Heart left ventricle (tissue), 16 donors: Measurements from ENCODE around the gene SPATC1L. TPM values are rescaled to one million over a fixed set of nuclear protein-coding genes. Genes with fewer than 3 reads are reported as not detected.

Experiments
- ATAC-seq, 4 donors: fragments of 200-7000 bp; cut with Tn5 transposase; one replicate each; pipeline ENCODE4 v1.9.1; 2020 to 2022; ENCODE audit warnings: moderate library complexity in 4 of 4, mild to moderate bottlenecking in 3 of 4, moderate number of reproducible peaks in 1 of 4
- DNase-seq, 5 donors: peaks; one replicate each; pipeline ENCODE4 v3.0.0-alpha.2; 2020
- H3K27ac ChIP-seq, 12 donors: fragments of 200-600 bp; sonication (generic) in 4 of 12; one replicate each; pipeline versions ENCODE4 v1.5.0 to v1.8.0; 2016 to 2022; ENCODE audit warnings: mild to moderate bottlenecking in 2 of 12
- H3K27me3 ChIP-seq, 9 donors: fragments of 200-600 bp; sonication (generic) in 2 of 9; one replicate each; pipeline versions ENCODE4 v1.5.1 to v1.8.0; 2016 to 2022; ENCODE audit warnings: mild to moderate bottlenecking in 3 of 9
- H3K36me3 ChIP-seq, 9 donors: fragments of 200-600 bp; sonication (generic) in 2 of 9; one replicate each; pipeline versions ENCODE4 v1.5.0 to v1.8.0; 2018 to 2022; ENCODE audit warnings: mild to moderate bottlenecking in 2 of 9
- H3K4me1 ChIP-seq, 12 donors: fragments of 200-600 bp; sonication (generic) in 4 of 12; one replicate each; pipeline versions ENCODE4 v1.5.0 to v1.8.0; 2016 to 2022; ENCODE audit warnings: mild to moderate bottlenecking in 3 of 12
- H3K4me3 ChIP-seq, 12 donors: fragments of 200-600 bp; sonication (generic) in 4 of 12; one replicate each; pipeline versions ENCODE4 v1.5.0 to v1.8.0; 2017 to 2022; ENCODE audit warnings: mild to moderate bottlenecking in 9 of 12, moderate library complexity in 4 of 12
- H3K9me3 ChIP-seq, 12 donors: fragments of 200-600 bp; sonication (generic) in 4 of 12; one replicate each; pipeline versions ENCODE4 v1.5.0 to v1.8.0; 2016 to 2022; ENCODE audit warnings: mild to moderate bottlenecking in 1 of 12
- POLR2A ChIP-seq, 2 donors: fragments of 450-650 bp; IDR thresholded peaks; one replicate each; pipeline ENCODE4 v1.6.1; 2017; ENCODE audit warnings: antibody characterized with exemption in 2 of 2, mild to moderate bottlenecking in 2 of 2, moderate library complexity in 2 of 2
- WGBS, 4 donors: extraction: QIAGEN DNeasy Blood & Tissue Kit in 2 of 4; methylation state at CpG; one replicate each; pipeline versions ENCODE4 v1.1.5 to v1.1.7; 2013 to 2018; 5-methylcytosine and 5-hydroxymethylcytosine counted together
- intact Hi-C, 10 donors: fragments of 100-400 bp; cut with DNase I; formaldehyde crosslinking; loops; one replicate each; pipeline versions ENCODE4 v1.11.1 to v1.14.2; 2022
- polyA plus RNA-seq, 2 donors: library from polyadenylated mRNA; stranded (reverse); fragments of 200-250 nt; gene quantifications; one replicate each; pipeline ENCODE4 v1.2.3, GENCODE V29; 2013
- total RNA-seq, 9 donors: library from RNA; depleted of rRNA in 2 of 9; stranded (reverse); fragments of >200 nt in 2 of 9; fragmentation: NEBNext Ultra II Directional in 3 of 9; extraction: Animal tissue kit (Norgen Biotek cat#: 25700) in 3 of 9; gene quantifications; one replicate each; pipeline versions ENCODE4 v1.1.0 to v1.2.4, GENCODE V29; 2016 to 2023
- TF ChIP-seq, protein P1 (sequence below), 12 donors: fragments of 200-600 bp; sonication (generic) in 4 of 12; IDR thresholded peaks; one replicate each; pipeline versions ENCODE4 v1.5.0 to v1.8.0; 2018 to 2022; ENCODE audit warnings: antibody characterized with exemption in 12 of 12, mild to moderate bottlenecking in 5 of 12
- donor health status: ischemic (EF 13 %, LVEDD 7.1; RV severe dilation, severe dysfunction).
- donor health status: healthy with polysubstance abuse.
- donor health status: DM: no; HTN: yes; CAD: no.
- donor health status: DM: no; HTN: no; CAD: no.
- donor health status: ischemic (EF 25% LVEDD 6.9; RV normal size, moderate dysfunction).
- donor health status: ischemic (EF 25% LVEDD 5.7; RV mildly dilated, moderate dysfunction).
- donor health status: healthy.
- donor health status: DM: yes; HTN: yes; CAD: no.
- donor health status: ischemic (EF 35%, LVEDD 5.7; RV mildly dilated, moderate dysfunction).
- donor health status: nonischemic (EF 11% LVEDD 7.7; RV severe dilation, severe dysfunction).
- donor health status: DM: yes; HTN: yes; CAD: no.
- donor health status: PGD.
- donor health status: ischemic (EF 29% LVEDD 5.4; RV normal size, mild dysfunction).
- donor health status: nonischemic (EF 23%, LVEDD 6.1; RV moderate dilation, normal function).

Gene SPATC1L
- total and polyA plus RNA-seq, 11 donors, result 4.9 to 16.8 (median 10.6) TPM

DNA sequence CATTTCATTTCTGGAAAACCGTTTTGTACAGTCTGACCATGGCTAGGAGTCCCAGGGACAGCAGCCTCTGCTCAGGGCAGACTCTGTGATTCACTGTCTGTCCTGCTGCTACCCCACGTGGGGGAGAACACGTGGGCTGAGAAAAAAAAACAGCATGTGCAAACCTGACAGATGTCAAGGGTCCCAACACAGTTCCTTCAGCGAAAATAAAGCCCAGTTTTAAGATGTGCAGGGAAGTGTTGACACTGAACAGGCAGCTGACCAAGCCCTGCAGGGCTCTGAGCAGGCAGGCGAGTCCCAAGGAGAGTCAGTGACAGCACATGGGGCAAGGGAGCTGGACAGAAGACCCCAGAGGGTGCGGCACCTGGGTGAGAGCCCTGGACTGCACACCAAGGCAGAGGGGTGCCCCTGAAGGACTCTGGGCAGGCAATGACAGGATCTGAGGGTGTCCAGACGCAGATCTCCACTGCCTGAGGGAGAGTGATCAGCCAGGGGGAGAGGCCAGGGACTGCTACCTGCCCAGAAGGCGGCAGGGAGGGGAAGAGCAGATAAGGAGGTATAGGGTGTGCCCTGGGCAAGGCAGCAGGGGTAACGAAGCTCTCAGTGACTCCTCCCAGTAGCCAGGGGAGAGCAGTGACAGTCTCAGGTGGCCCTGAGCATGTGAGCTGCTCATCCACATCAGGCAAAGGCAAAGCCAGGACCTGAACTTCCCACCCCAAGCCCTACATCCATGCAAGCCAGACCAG lies 5.1 kb upstream of the SPATC1L start:
- Histone ChIP-seq H3K4me1 (peaks cover 6 to 43% (median 23%) of the 10 kb centered on the region in 12 donors), H3K27me3 (no peaks in the 10 kb centered on the region), H3K27ac (peak overlapping the region; percentile 68 to 96 (median 85)), H3K9me3 (no peaks in the 10 kb centered on the region), H3K36me3 (peaks cover 0 to 34% (median 22%) of the 10 kb centered on the region in 9 donors), H3K4me3 (no peak overlapping the region)
- 58 to 71% (median 64%) methylated on average over 9 of the region's 9 CpGs for WGBS, 4 donors
- DNase-seq (peak in 2 of 5 donors; percentile 44 to 51), ATAC-seq (peak in 3 of 4 donors; percentile 5 to 25 (median 15))
- TF ChIP-seq, protein P1, sequence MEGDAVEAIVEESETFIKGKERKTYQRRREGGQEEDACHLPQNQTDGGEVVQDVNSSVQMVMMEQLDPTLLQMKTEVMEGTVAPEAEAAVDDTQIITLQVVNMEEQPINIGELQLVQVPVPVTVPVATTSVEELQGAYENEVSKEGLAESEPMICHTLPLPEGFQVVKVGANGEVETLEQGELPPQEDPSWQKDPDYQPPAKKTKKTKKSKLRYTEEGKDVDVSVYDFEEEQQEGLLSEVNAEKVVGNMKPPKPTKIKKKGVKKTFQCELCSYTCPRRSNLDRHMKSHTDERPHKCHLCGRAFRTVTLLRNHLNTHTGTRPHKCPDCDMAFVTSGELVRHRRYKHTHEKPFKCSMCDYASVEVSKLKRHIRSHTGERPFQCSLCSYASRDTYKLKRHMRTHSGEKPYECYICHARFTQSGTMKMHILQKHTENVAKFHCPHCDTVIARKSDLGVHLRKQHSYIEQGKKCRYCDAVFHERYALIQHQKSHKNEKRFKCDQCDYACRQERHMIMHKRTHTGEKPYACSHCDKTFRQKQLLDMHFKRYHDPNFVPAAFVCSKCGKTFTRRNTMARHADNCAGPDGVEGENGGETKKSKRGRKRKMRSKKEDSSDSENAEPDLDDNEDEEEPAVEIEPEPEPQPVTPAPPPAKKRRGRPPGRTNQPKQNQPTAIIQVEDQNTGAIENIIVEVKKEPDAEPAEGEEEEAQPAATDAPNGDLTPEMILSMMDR (IDR thresholded peaks at IDR 0.05), result no peak
- intact Hi-C loops, result loop anchor here in 4 of 10 donors (2.0 to 5.0 kb wide), 3 partner anchors 33 to 39 kb away; partner anchors contain the start of gene LSS (in 2 of the 4)

DNA sequence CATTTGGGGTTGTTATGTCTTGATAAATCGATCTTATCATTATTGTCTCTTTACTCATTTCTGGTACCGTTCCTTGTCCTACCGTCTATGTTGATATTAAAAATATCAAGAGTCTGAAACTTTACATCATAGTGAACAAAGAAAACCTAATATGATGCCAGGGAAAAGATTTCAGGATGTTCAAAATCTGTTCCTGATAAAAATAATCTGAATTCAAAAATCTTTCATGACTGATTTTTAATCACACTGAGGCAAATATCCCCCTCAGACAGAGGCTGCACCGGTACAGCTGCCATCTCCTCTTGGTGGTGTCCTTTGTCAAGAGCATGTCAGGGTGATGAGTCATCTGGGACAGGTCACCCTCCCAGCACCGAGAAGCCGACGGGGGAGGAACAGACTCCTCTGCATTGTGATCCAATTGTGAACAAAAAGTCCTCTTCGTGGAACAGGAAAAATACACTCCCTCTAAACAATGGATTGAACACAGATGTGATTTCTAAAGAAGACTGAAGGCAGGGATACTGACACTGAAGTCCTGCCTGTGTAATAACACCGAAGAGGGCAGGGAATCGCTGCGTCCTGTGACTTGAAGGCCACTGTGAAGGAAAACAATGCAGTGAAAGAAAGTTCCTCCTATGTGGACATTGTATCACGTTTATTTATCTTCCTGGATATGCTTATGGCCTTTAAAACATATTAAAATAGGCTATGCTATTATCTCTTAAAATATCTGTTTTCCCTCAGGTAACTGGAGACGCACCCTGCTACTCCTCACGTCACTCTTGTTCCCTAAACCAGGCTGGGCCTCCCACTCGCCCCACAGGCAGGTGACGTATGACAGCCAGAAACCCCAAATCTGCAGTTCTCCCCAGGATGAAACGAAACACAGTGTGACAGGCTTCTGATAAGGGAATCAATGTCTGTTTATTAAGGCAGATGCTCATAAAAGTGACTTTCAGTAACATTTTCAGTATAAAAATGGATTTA lies 4.3 kb upstream of the SPATC1L start:
- WGBS, 4 donors, result 35 to 40% (median 37%) methylated on average over 17 of the region's 17 CpGs
- peak; percentile 67 to 86 (median 74) for DNase-seq
- no peaks in the 10 kb centered on the region for H3K27me3 ChIP-seq
- peak; percentile 72 to 81 (median 78) for ATAC-seq
- H3K4me1 ChIP-seq, result peaks cover 6 to 48% (median 23%) of the 10 kb centered on the region in 12 donors
- H3K4me3 ChIP-seq, result no peak overlapping the region
- TF ChIP-seq, protein P1 (IDR thresholded peaks at IDR 0.05), result peak in 1 of 12 donors; percentile 9
- TF ChIP-seq POLR2A (IDR thresholded peaks at IDR 0.05), result peak in 1 of 2 donors; percentile 43
- H3K27ac ChIP-seq, result peak overlapping the region; percentile 68 to 96 (median 85)
- intact Hi-C loops, result loop anchor here in 4 of 10 donors (2.0 to 5.0 kb wide), 3 partner anchors 34 to 40 kb away; partner anchors contain the start of gene LSS (in 2 of the 4)
- H3K9me3 ChIP-seq, result no peaks in the 10 kb centered on the region
- H3K36me3 ChIP-seq, result peaks cover 0 to 26% (median 14%) of the 10 kb centered on the region in 9 donors

DNA sequence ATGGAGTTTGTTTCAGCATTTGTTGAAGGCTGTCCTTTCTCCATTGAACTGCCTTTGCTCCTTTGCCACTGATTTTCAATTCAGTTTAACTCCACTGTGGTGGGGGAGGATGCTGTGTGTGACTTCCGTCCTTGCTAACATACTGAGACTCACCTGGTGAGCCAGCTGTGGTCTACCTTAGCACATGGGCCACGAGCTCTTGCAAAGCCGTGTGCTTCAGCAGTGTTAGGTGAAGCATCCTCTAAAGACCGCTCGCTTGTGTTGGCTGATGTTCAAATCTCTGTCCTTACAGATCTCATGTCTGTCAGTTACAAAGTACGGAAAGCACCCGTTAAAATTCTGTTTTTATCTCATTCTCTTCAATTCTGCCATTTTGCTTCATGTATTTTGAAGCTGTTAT lies 3.6 kb upstream of the SPATC1L start:
- no peaks in the 10 kb centered on the region for H3K27me3 ChIP-seq
- H3K9me3 ChIP-seq, result no peaks in the 10 kb centered on the region
- DNase-seq, result peak in 1 of 5 donors; percentile 20
- WGBS, 4 donors, result 72 to 77% (median 75%) methylated on average over 7 of the region's 7 CpGs
- ATAC-seq, result no peak
- TF ChIP-seq, protein P1 (IDR thresholded peaks at IDR 0.05), result no peak
- TF ChIP-seq POLR2A (IDR thresholded peaks at IDR 0.05), result no peak
- intact Hi-C loops, result loop anchor here in 4 of 10 donors (2.0 to 5.0 kb wide), 3 partner anchors 34 to 41 kb away; partner anchors contain the start of gene LSS (in 2 of the 4)
- peaks cover 6 to 52% (median 23%) of the 10 kb centered on the region in 12 donors for H3K4me1 ChIP-seq
- H3K4me3 ChIP-seq, result no peak overlapping the region
- H3K27ac ChIP-seq, result peak overlapping the region; percentile 68 to 96 (median 85)
- H3K36me3 ChIP-seq, result peaks cover 0 to 21% (median 11%) of the 10 kb centered on the region in 9 donors
